ENCODE measurements around the gene ARHGAP24. TPM values are rescaled to one million over a fixed set of nuclear protein-coding genes. Genes with fewer than 3 reads are reported as not detected.

ARHGAP24 gene
- total RNA-seq, 2 experiments from 2014 or later, result 0.30 to 0.53 TPM

DNA sequence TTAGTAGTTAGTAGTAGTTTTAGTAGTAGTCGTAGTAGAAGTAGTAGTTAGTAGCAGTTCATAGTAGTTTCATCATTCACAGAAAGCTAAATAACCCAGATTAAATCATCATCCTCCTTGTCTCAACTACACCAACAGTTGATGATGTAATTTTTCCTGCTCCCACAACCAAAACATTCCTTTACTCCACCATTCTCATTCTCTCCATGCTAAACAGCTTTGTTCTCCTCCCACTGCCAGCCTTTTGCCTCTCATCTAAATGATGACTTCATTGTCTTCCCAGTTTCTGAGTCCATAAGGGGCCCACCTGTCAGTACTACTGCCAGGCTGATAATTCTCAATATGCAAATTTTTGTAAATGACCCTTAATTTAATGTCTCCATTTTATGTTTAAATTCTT lies 68.9 kb downstream of the ARHGAP24 start:
- CTCF ChIA-PET, result no interaction called here
- no peaks in the 10 kb centered on the region for H3K27me3 ChIP-seq (ENCODE audit: control insufficient read depth in 1 of 2, insufficient read depth in 2 of 2, low read length in 2 of 2)
- Mint-ChIP-seq H3K27ac (no peak overlapping the region), H3K4me3 (no peak overlapping the region), H3K9me3 (no peaks in the 10 kb centered on the region), H3K27me3 (no peaks in the 10 kb centered on the region), H3K4me1 (ENCODE audit: low read depth) (no peaks in the 10 kb centered on the region), H3K36me3 (ENCODE audit: low read depth) (no peaks in the 10 kb centered on the region)
- H3K4me1 ChIP-seq (ENCODE audit: insufficient read depth, low read length), result no peaks in the 10 kb centered on the region
- no peaks in the 10 kb centered on the region for H3K9me3 ChIP-seq (ENCODE audit: control insufficient read depth in 1 of 2, insufficient read depth in 1 of 2, low read length in 2 of 2)
- intact Hi-C loops (cut with DNase I, micrococcal nuclease), result no loop called here
- H3K36me3 ChIP-seq (ENCODE audit: insufficient read depth, low read length), result no peaks in the 10 kb centered on the region
- H3K27ac ChIP-seq (ENCODE audit: low read depth in 1 of 2, low read length in 2 of 2), result no peak overlapping the region
- POLR2A ChIA-PET, result no interaction called here
- DNase-seq (no peak), ATAC-seq (ENCODE audit: poor library complexity) (no peak)
- no peak overlapping the region for H3K4me3 ChIP-seq (ENCODE audit: low read length)
- TF ChIP-seq, protein P1, sequence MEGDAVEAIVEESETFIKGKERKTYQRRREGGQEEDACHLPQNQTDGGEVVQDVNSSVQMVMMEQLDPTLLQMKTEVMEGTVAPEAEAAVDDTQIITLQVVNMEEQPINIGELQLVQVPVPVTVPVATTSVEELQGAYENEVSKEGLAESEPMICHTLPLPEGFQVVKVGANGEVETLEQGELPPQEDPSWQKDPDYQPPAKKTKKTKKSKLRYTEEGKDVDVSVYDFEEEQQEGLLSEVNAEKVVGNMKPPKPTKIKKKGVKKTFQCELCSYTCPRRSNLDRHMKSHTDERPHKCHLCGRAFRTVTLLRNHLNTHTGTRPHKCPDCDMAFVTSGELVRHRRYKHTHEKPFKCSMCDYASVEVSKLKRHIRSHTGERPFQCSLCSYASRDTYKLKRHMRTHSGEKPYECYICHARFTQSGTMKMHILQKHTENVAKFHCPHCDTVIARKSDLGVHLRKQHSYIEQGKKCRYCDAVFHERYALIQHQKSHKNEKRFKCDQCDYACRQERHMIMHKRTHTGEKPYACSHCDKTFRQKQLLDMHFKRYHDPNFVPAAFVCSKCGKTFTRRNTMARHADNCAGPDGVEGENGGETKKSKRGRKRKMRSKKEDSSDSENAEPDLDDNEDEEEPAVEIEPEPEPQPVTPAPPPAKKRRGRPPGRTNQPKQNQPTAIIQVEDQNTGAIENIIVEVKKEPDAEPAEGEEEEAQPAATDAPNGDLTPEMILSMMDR (IDR thresholded peaks at IDR 0.05), result no peak

DNA sequence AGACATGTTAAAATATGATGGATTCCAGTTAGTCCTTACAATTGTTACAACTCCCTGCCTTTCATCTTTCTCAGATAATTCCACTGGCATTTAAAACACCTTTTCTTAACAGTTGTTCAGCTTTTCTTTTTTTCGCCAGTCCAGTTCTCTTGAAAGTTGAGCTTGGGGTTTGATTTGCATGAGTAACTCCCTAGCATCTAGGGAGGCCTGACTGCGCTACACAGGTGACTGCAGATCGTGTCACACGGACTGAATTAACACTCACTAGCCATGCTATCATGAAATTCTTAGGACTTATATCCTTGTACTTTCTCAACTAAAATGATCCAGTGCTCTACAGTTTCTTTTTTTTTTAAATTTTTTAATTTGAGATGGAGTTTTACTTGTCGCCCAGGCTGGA lies 69.8 kb downstream of the ARHGAP24 start:
- intact Hi-C loops (cut with DNase I, micrococcal nuclease), result no loop called here
- Histone ChIP-seq H3K27me3 (ENCODE audit: control insufficient read depth in 1 of 2, insufficient read depth in 2 of 2, low read length in 2 of 2) (no peaks in the 10 kb centered on the region), H3K4me1 (ENCODE audit: insufficient read depth, low read length) (no peaks in the 10 kb centered on the region), H3K36me3 (ENCODE audit: insufficient read depth, low read length) (no peaks in the 10 kb centered on the region), H3K4me3 (ENCODE audit: low read length) (no peak overlapping the region), H3K27ac (ENCODE audit: low read depth in 1 of 2, low read length in 2 of 2) (no peak overlapping the region), H3K9me3 (ENCODE audit: control insufficient read depth in 1 of 2, insufficient read depth in 1 of 2, low read length in 2 of 2) (no peaks in the 10 kb centered on the region)
- CTCF ChIA-PET, result no interaction called here
- no peaks in the 10 kb centered on the region for H3K27me3 Mint-ChIP-seq
- H3K9me3 Mint-ChIP-seq, result peaks cover 2% of the 10 kb centered on the region
- H3K4me3 Mint-ChIP-seq, result no peak overlapping the region
- POLR2A ChIA-PET, result no interaction called here
- H3K4me1 Mint-ChIP-seq (ENCODE audit: low read depth), result no peaks in the 10 kb centered on the region
- H3K27ac Mint-ChIP-seq, result no peak overlapping the region
- no peak for DNase-seq
- TF ChIP-seq, protein P1 (IDR thresholded peaks at IDR 0.05), result no peak
- ATAC-seq (ENCODE audit: poor library complexity), result no peak
- H3K36me3 Mint-ChIP-seq (ENCODE audit: low read depth), result no peaks in the 10 kb centered on the region

DNA sequence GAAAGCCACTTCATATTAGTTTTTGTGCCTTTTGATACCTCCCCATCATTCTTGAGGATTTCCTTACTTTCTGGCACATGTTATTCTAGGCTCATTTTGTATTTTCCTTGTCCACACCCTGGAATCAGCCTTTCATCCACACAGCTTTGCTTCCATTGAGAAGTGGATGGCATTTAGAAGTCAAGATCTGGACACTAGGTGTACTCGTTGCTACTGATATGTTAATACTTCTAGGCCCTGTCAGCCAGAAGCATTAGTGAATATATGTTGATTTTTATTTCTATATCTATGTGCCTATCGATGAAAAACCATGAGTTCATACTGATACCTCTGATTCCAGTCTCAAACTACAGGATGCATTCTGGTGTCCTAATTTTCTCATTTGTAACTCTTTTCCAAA lies 73.2 kb downstream of the ARHGAP24 start:
- Mint-ChIP-seq H3K4me3 (no peak overlapping the region), H3K27ac (no peak overlapping the region), H3K9me3 (peaks cover 3% of the 10 kb centered on the region), H3K36me3 (ENCODE audit: low read depth) (no peaks in the 10 kb centered on the region), H3K4me1 (ENCODE audit: low read depth) (no peaks in the 10 kb centered on the region), H3K27me3 (no peaks in the 10 kb centered on the region)
- DNase-seq, result no peak
- no peaks in the 10 kb centered on the region for H3K9me3 ChIP-seq (ENCODE audit: control insufficient read depth in 1 of 2, insufficient read depth in 1 of 2, low read length in 2 of 2)
- no peak overlapping the region for H3K4me3 ChIP-seq (ENCODE audit: low read length)
- H3K36me3 ChIP-seq (ENCODE audit: insufficient read depth, low read length), result no peaks in the 10 kb centered on the region
- intact Hi-C loops (cut with DNase I, micrococcal nuclease), result no loop called here
- ChIA-PET POLR2A (no interaction called here), CTCF (no interaction called here)
- no peak for ATAC-seq (ENCODE audit: poor library complexity)
- no peaks in the 10 kb centered on the region for H3K27me3 ChIP-seq (ENCODE audit: control insufficient read depth in 1 of 2, insufficient read depth in 2 of 2, low read length in 2 of 2)
- no peak overlapping the region for H3K27ac ChIP-seq (ENCODE audit: low read depth in 1 of 2, low read length in 2 of 2)
- TF ChIP-seq, protein P1 (IDR thresholded peaks at IDR 0.05), result no peak
- no peaks in the 10 kb centered on the region for H3K4me1 ChIP-seq (ENCODE audit: insufficient read depth, low read length)

Measured in CD4-positive, alpha-beta T cell (primary cell).